ENCODE results near the gene POM121C. TPM values are rescaled to one million over a fixed set of nuclear protein-coding genes. Genes with fewer than 3 reads are reported as not detected.
"Not testable (repeated sequence)": the region's sequence is repeated elsewhere in the genome, so short reads cannot be mapped to it uniquely, and the experiment has no call there.

POM121C gene
- total RNA-seq, 1 donor from 2014 or later, result 63.9 TPM

- H3K4me3 Mint-ChIP-seq; H3K9me3 Mint-ChIP-seq; POLR2A ChIA-PET; DNase-seq; H3K4me1 Mint-ChIP-seq; H3K27me3 Mint-ChIP-seq; ATAC-seq (ENCODE audit: low read depth); intact Hi-C loops (cut with micrococcal nuclease); H3K36me3 Mint-ChIP-seq (ENCODE audit: low read depth); CTCF ChIA-PET; H3K27ac Mint-ChIP-seq: not testable (repeated sequence)
These were observed 111.4 kb downstream of the POM121C start for GRCh38 chr7:75374519-75375317.

- CTCF ChIA-PET; DNase-seq; intact Hi-C loops (cut with micrococcal nuclease); H3K36me3 Mint-ChIP-seq (ENCODE audit: low read depth); POLR2A ChIA-PET; H3K9me3 Mint-ChIP-seq; H3K27ac Mint-ChIP-seq; H3K4me3 Mint-ChIP-seq; H3K27me3 Mint-ChIP-seq; ATAC-seq (ENCODE audit: low read depth); H3K4me1 Mint-ChIP-seq: not testable (repeated sequence)
These were observed 112.0 kb downstream of the POM121C start for GRCh38 chr7:75374144-75374518.

- POLR2A ChIA-PET, CTCF ChIA-PET: not testable (repeated sequence)
These were observed 118.8 kb downstream of the POM121C start for GRCh38 chr7:75367313-75367712.

More at GRCh38 chr7:75367313-75367712, 118.8 kb downstream of the POM121C start:
- H3K27me3 Mint-ChIP-seq; H3K9me3 Mint-ChIP-seq; H3K4me3 Mint-ChIP-seq; H3K27ac Mint-ChIP-seq; ATAC-seq (ENCODE audit: low read depth); H3K4me1 Mint-ChIP-seq; DNase-seq; H3K36me3 Mint-ChIP-seq (ENCODE audit: low read depth); intact Hi-C loops (cut with micrococcal nuclease): not testable (repeated sequence)

Other genes with a start within 250 kb of the POM121C start
- gene TRIM73, start 90.7 kb downstream of the POM121C start, total RNA-seq, result 4.0 and 5.7 TPM in 2 replicates
- 0.20 TPM in 1 of 2 replicates, not detected in the other for gene SPDYE5, start 6.0 kb upstream of the POM121C start, total RNA-seq